ENCODE measurements around the gene BCL11A.

BCL11A gene

DNA sequence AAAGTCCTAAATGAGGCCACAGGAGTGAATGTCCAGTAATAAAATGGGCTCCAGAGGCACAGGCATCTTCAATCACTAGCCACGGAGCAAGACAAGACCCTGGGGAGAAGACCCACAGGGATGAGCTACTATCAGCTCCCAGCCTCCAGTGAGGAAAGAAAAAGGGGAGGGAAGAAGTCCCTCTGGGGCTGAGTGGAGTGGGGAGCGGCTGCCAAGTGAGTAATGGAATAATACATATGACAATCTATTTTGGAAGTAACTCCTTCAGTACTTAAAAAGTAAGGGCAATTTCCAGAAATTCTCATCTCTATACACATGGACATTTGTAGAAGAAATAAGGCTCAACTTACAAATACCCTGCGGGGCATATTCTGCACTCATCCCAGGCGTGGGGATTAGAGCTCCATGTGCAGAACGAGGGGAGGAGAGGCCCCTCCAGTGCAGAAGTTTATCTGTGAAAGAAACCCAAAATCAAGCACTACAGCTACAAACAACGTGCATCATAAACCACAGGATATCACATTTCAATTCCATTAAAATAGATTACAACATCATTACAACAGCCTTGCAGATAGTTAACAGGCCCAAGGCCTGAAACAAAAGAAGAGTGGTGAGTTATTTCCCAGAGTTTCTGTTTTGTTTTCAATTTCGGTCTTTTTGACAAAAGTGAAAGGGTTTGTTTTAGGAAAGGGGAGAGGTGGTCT lies 84.9 kb downstream of the BCL11A start:
- no peak for DNase-seq (ENCODE audit: low read depth)
- H3K4me3 ChIP-seq (ENCODE audit: low read depth, low read length), result no peak overlapping the region
- TF ChIP-seq, protein P1, sequence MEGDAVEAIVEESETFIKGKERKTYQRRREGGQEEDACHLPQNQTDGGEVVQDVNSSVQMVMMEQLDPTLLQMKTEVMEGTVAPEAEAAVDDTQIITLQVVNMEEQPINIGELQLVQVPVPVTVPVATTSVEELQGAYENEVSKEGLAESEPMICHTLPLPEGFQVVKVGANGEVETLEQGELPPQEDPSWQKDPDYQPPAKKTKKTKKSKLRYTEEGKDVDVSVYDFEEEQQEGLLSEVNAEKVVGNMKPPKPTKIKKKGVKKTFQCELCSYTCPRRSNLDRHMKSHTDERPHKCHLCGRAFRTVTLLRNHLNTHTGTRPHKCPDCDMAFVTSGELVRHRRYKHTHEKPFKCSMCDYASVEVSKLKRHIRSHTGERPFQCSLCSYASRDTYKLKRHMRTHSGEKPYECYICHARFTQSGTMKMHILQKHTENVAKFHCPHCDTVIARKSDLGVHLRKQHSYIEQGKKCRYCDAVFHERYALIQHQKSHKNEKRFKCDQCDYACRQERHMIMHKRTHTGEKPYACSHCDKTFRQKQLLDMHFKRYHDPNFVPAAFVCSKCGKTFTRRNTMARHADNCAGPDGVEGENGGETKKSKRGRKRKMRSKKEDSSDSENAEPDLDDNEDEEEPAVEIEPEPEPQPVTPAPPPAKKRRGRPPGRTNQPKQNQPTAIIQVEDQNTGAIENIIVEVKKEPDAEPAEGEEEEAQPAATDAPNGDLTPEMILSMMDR (IDR thresholded peaks at IDR 0.05; ENCODE audit: insufficient read depth, low read depth, low read length, missing control alignments), result no peak

DNA sequence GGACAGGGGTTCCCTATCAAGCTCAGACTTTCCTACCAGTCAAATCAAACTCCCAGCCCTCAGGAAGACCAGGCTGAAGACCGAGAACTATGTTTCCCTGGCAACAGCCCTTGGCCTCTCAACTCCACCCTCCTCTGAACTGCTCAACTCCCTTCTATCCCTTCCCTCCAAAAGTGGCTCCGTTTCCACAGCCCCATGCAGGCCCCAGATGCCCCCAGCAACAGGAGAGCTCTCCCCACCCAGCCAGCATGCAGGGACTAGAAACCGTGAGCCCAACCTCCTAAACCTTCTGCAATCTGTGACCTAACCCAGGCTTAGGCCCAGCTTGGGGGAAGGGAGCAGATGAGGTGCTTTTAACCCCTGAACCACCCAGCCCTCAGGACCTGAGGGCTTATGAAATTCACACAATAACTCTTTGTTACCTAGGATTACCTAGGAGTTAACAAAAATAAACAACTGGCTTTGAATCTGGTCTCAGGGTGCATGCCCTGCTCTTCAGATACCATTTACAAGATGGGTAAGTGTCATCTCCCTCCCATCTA lies 87.2 kb downstream of the BCL11A start:
- TF ChIP-seq, protein P1 (IDR thresholded peaks at IDR 0.05; ENCODE audit: insufficient read depth, low read depth, low read length, missing control alignments), result no peak
- no peak overlapping the region for H3K4me3 ChIP-seq (ENCODE audit: low read depth, low read length)
- DNase-seq (ENCODE audit: low read depth), result no peak

DNA sequence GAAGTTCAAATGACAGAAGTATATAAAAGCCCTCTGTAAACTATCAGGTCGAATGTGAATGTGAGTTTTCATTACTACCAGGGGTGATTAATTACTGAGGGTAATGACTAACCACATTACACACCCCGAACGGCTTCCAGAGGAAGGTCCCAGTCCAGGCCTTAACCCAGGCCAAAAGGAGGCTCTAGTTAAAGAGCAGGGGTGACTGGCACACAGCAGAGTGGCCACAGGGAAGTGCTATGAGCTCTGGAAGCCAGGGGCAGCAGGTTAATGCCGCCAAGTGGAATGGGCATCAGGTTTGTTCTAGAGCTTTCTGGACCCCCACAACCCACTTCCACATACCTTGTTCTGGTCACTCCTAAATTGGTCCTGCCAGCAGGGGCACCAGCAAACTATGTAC lies 87.7 kb downstream of the BCL11A start:
- TF ChIP-seq, protein P1 (IDR thresholded peaks at IDR 0.05; ENCODE audit: insufficient read depth, low read depth, low read length, missing control alignments), result no peak
- no peak for DNase-seq (ENCODE audit: low read depth)
- no peak overlapping the region for H3K4me3 ChIP-seq (ENCODE audit: low read depth, low read length)

DNA sequence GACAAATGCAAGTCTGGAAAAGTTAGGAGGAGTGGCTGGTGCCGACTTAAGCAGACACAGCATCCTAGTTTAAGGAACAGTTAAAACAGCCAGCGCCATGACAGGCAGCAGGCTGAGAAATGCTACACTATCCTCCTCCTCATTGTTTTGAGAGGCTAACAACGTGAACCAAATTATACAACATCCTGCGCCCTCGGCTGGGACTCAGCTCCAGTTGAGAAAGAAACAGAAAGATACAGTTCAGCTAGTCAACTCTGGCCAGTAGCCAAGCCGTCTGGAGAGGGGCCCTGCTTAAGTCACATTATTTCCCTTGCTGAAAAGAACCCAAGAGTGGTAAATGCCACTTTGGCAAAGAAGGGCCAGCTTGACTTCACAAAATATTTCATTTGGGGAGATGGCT lies 90.2 kb downstream of the BCL11A start:
- no peak overlapping the region for H3K4me3 ChIP-seq (ENCODE audit: low read depth, low read length)
- TF ChIP-seq, protein P1 (IDR thresholded peaks at IDR 0.05; ENCODE audit: insufficient read depth, low read depth, low read length, missing control alignments), result no peak
- DNase-seq (ENCODE audit: low read depth), result no peak

DNA sequence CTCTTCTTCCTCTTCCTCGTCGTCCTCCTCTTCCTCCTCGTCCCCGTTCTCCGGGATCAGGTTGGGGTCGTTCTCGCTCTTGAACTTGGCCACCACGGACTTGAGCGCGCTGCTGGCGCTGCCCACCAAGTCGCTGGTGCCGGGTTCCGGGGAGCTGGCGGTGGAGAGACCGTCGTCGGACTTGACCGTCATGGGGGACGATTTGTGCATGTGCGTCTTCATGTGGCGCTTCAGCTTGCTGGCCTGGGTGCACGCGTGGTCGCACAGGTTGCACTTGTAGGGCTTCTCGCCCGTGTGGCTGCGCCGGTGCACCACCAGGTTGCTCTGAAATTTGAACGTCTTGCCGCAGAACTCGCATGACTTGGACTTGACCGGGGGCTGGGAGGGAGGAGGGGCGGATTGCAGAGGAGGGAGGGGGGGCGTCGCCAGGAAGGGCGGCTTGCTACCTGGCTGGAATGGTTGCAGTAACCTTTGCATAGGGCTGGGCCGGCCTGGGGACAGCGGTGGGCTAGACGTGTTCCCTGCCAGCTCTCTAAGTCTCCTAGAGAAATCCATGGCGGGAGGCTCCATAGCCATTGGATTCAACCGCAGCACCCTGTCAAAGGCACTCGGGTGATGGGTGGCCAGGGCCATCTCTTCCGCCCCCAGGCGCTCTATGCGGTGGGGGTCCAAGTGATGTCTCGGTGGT lies 91.9 kb downstream of the BCL11A start:
- TF ChIP-seq, protein P1 (IDR thresholded peaks at IDR 0.05; ENCODE audit: insufficient read depth, low read depth, low read length, missing control alignments), result no peak
- no peak for DNase-seq (ENCODE audit: low read depth)
- no peak overlapping the region for H3K4me3 ChIP-seq (ENCODE audit: low read depth, low read length)

DNA sequence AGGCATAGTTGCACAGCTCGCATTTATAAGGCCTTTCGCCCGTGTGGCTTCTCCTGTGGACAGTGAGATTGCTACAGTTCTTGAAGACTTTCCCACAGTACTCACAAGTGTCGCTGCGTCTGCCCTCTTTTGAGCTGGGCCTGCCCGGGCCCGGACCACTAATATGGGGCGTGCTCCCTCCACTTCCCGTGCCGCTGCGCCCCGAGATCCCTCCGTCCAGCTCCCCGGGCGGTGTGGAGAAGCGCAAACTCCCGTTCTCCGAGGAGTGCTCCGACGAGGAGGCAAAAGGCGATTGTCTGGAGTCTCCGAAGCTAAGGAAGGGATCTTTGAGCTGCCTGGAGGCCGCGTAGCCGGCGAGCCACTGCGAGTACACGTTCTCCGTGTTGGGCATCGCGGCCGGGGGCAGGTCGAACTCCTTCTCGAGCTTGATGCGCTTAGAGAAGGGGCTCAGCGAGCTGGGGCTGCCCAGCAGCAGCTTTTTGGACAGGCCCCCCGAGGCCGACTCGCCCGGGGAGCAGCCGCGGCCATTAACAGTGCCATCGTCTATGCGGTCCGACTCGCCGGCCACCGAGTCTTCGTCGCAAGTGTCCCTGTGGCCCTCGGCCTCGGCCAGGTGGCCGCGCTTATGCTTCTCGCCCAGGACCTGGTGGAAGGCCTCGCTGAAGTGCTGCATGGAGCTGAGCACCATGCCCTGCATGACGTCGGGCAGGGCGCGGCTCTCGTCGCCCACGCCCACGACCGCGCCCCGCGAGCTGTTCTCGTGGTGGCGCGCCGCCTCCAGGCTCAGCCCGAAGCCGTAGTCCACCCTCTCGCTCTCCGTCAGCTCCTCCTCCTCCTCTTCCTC lies 92.7 kb downstream of the BCL11A start:
- H3K4me3 ChIP-seq (ENCODE audit: low read depth, low read length), result no peak overlapping the region
- no peak for DNase-seq (ENCODE audit: low read depth)
- TF ChIP-seq, protein P1 (IDR thresholded peaks at IDR 0.05; ENCODE audit: insufficient read depth, low read depth, low read length, missing control alignments), result no peak
